Measurements from ENCODE around the gene PTPN3.

The PTPN3 gene

DNA sequence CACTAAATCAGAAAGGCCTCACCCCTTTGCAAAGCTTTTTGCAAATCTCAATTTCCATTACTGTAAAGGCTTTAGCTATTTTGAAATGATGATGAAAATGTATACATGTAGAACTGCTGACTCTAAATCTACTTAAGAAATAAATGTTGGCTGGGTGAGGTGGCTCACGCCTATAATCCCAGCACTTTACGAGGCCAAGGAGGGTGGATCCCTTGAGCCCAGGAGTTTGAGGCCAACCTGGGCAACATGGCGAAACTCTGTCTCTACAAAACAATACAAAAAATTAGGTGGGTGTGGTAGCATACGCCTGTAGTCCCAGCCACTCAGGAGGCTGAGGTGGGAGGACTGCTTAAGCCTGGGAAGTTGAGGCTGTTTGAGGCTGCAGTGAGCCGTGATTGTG is 64.6 kb downstream of the PTPN3 start:
- TF ChIP-seq CEBPB (IDR thresholded peaks at IDR 0.05) (no peak), RAD21 (IDR thresholded peaks at IDR 0.05; ENCODE audit: low read depth) (no peak)

GRCh38 chr9:109430231-109430630 is 67.9 kb downstream of the PTPN3 start:
- TF ChIP-seq EGR1 (IDR thresholded peaks at IDR 0.05) (no peak), RAD21 (IDR thresholded peaks at IDR 0.05; ENCODE audit: low read depth) (no peak), TAF1 (IDR thresholded peaks at IDR 0.05; ENCODE audit: low read depth) (no peak), ZBTB7A (IDR thresholded peaks at IDR 0.05; ENCODE audit: low read depth) (no peak), TCF12 (IDR thresholded peaks at IDR 0.05; ENCODE audit: low read depth) (no peak), YY1 (IDR thresholded peaks at IDR 0.05; ENCODE audit: low read depth) (no peak), REST (IDR thresholded peaks at IDR 0.05; ENCODE audit: low read depth) (no peak), FOXM1 (IDR thresholded peaks at IDR 0.05; ENCODE audit: borderline replicate concordance, low read depth) (no peak), MAX (IDR thresholded peaks at IDR 0.05) (no peak), NFIC (IDR thresholded peaks at IDR 0.05) (no peak), CEBPB (IDR thresholded peaks at IDR 0.05) (no peak), CREB1 (IDR thresholded peaks at IDR 0.05; ENCODE audit: low read depth) (no peak), TEAD4 (IDR thresholded peaks at IDR 0.05) (no peak), EP300 (IDR thresholded peaks at IDR 0.05; ENCODE audit: borderline replicate concordance) (no peak)
- TF ChIP-seq, protein P1, sequence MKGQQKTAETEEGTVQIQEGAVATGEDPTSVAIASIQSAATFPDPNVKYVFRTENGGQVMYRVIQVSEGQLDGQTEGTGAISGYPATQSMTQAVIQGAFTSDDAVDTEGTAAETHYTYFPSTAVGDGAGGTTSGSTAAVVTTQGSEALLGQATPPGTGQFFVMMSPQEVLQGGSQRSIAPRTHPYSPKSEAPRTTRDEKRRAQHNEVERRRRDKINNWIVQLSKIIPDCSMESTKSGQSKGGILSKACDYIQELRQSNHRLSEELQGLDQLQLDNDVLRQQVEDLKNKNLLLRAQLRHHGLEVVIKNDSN (IDR thresholded peaks at IDR 0.05), result no peak

DNA sequence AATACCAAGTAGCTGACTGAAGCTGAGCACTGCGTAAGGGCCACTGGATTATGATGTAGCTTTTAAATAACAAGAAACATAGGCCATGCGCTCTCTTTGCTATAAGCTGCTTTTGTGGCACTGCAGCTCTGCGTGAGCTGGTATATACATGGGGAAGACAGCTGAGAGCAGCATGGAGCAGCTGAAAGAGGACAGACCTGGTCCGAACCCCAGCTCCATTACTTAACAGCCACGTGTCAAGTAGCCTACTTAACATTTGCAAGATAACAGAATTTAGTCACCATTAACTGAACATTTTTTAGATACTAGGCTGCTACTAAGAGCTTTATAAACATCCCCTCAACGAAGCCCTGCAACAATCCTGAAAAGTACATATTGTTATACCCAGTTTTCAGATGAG is 69.3 kb downstream of the PTPN3 start:
- TF ChIP-seq ZBTB7A (IDR thresholded peaks at IDR 0.05; ENCODE audit: low read depth) (no peak), NFIC (IDR thresholded peaks at IDR 0.05) (no peak), TCF12 (IDR thresholded peaks at IDR 0.05; ENCODE audit: low read depth) (no peak), FOXM1 (IDR thresholded peaks at IDR 0.05; ENCODE audit: borderline replicate concordance, low read depth) (no peak), TAF1 (IDR thresholded peaks at IDR 0.05; ENCODE audit: low read depth) (no peak), TEAD4 (IDR thresholded peaks at IDR 0.05) (no peak), CEBPB (IDR thresholded peaks at IDR 0.05) (no peak), EP300 (IDR thresholded peaks at IDR 0.05; ENCODE audit: borderline replicate concordance) (no peak), RAD21 (IDR thresholded peaks at IDR 0.05; ENCODE audit: low read depth) (no peak), REST (IDR thresholded peaks at IDR 0.05; ENCODE audit: low read depth) (no peak), MAX (IDR thresholded peaks at IDR 0.05) (no peak), CREB1 (IDR thresholded peaks at IDR 0.05; ENCODE audit: low read depth) (no peak), EGR1 (IDR thresholded peaks at IDR 0.05) (no peak), YY1 (IDR thresholded peaks at IDR 0.05; ENCODE audit: low read depth) (no peak)
- TF ChIP-seq, protein P1 (IDR thresholded peaks at IDR 0.05), result no peak

- no peak for TF ChIP-seq MAX (IDR thresholded peaks at IDR 0.05)
- TF ChIP-seq CEBPB (IDR thresholded peaks at IDR 0.05), result no peak
- no peak for TF ChIP-seq CREB1 (IDR thresholded peaks at IDR 0.05; ENCODE audit: low read depth)
- no peak for TF ChIP-seq REST (IDR thresholded peaks at IDR 0.05; ENCODE audit: low read depth)
- TF ChIP-seq FOXM1 (IDR thresholded peaks at IDR 0.05; ENCODE audit: borderline replicate concordance, low read depth), result no peak
- TF ChIP-seq YY1 (IDR thresholded peaks at IDR 0.05; ENCODE audit: low read depth), result no peak
- TF ChIP-seq TCF12 (IDR thresholded peaks at IDR 0.05; ENCODE audit: low read depth), result no peak
- no peak for TF ChIP-seq EGR1 (IDR thresholded peaks at IDR 0.05)
- TF ChIP-seq ZBTB7A (IDR thresholded peaks at IDR 0.05; ENCODE audit: low read depth), result no peak
- TF ChIP-seq NFIC (IDR thresholded peaks at IDR 0.05), result no peak
- no peak for TF ChIP-seq EP300 (IDR thresholded peaks at IDR 0.05; ENCODE audit: borderline replicate concordance)
- TF ChIP-seq RAD21 (IDR thresholded peaks at IDR 0.05; ENCODE audit: low read depth), result no peak
- TF ChIP-seq TEAD4 (IDR thresholded peaks at IDR 0.05), result no peak
- TF ChIP-seq, protein P1 (IDR thresholded peaks at IDR 0.05), result no peak
- TF ChIP-seq TAF1 (IDR thresholded peaks at IDR 0.05; ENCODE audit: low read depth), result no peak
Measured at GRCh38 chr9:109427886-109428285, 70.2 kb downstream of the PTPN3 start.
